ENCODE data around the gene ZNF236.
"Not testable (repeated sequence)": the region's sequence is repeated elsewhere in the genome, so short reads cannot be mapped to it uniquely, and the experiment has no call there.

The ZNF236 gene

DNA sequence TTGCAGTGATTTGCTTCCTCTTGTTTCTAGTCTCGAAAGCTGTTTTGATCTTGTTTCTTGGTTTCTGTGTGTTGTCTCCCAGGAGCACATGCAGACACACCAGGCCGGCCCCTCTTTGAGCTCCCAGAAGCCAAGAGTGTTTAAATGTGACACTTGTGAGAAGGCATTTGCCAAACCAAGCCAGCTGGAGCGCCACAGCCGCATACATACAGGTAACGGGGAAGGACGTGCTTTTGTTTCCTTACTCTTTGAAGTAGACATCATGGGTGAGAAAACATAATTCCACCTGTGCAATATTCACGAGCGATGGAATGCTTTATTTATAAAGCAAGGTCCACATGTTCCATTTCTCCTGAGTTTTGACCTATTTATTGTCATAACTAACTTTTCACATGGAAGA is 137.2 kb downstream of the ZNF236 start:
- no peak overlapping the region for H3K4me3 ChIP-seq (ENCODE audit: low read depth, low read length)

DNA sequence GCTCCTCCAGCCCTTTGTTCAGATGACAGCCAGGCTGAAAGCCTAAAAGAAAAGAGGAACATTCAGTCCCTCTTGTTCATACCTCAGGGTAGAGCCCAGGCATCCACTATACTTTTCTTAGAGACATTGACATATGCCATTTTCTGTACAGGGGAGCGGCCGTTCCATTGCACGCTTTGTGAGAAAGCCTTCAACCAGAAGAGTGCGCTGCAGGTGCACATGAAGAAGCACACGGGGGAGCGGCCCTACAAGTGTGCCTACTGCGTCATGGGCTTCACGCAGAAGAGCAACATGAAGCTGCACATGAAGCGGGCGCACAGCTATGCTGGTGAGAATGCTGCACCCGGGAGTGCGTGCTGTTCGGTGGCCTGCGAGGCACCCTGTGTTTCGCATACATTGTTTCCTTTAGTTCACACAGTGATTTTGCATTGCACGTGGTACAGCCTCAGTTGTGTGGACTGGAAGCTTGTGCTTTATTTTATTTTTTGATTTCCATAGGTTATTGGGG is 138.2 kb downstream of the ZNF236 start:
- no peak for DNase-seq (ENCODE audit: low read depth)
- no peak overlapping the region for H3K4me3 ChIP-seq (ENCODE audit: low read depth, low read length)

More for the DNA sequence above, 137.2 kb downstream of the ZNF236 start:
- no peak for DNase-seq (ENCODE audit: low read depth)

DNA sequence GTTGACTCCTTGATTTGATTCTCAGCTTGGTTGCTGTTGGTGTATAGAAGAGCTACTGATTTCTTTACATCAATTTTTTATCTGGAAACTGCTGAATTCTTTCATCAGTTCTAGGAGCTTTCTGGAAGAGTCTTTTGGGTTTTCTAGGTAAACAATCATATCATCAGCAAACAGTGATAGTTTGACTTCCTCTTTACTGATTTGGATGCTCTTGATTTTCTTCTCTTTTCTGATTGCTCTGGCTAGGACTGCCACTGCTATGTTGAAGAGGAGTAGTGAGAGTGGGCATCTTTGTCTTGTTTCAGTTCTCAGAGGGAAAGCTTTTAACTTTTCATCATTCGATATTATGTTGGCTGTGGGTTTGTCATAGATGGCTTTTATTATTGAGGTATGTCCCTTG is 140.5 kb downstream of the ZNF236 start:
- H3K4me3 ChIP-seq (ENCODE audit: low read depth, low read length) = no peak overlapping the region
- DNase-seq (ENCODE audit: low read depth) = no peak

GRCh38 chr18:76963936-76964335 is 141.6 kb downstream of the ZNF236 start:
- no peak for DNase-seq (ENCODE audit: low read depth)

GRCh38 chr18:76965555-76966151 is 143.3 kb downstream of the ZNF236 start:
- DNase-seq (ENCODE audit: low read depth); H3K4me3 ChIP-seq (ENCODE audit: low read depth, low read length): not testable (repeated sequence)

More at GRCh38 chr18:76963936-76964335, 141.6 kb downstream of the ZNF236 start:
- no peak overlapping the region for H3K4me3 ChIP-seq (ENCODE audit: low read depth, low read length)

DNA sequence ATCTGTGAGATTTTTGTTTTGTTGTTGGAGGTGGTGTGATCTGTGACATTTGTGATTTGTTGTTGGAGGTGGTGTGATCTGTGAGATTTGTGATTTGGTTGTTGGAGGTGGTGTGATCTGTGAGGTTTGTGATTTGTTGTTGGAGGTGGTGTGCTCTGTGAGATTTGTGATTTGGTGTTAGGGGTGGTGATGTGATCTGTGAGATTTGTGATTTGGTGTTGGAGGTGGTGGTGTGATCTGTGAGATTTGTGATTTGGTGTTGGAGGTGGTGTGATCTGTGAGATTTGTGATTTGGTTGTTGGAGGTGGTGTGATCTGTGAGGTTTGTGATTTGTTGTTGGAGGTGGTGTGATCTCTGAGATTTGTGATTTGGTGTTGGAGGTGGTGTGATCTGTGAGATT is 144.9 kb downstream of the ZNF236 start:
- not testable (repeated sequence) for DNase-seq (ENCODE audit: low read depth); H3K4me3 ChIP-seq (ENCODE audit: low read depth, low read length)

GRCh38 chr18:76967721-76968472 is 145.5 kb downstream of the ZNF236 start:
- no peak for DNase-seq (ENCODE audit: low read depth)
- no peak overlapping the region for H3K4me3 ChIP-seq (ENCODE audit: low read depth, low read length)

GRCh38 chr18:76970770-76971559 is 148.6 kb downstream of the ZNF236 start:
- DNase-seq (ENCODE audit: low read depth) = no peak

GRCh38 chr18:76972241-76972640 is 149.9 kb downstream of the ZNF236 start:
- no peak overlapping the region for H3K4me3 ChIP-seq (ENCODE audit: low read depth, low read length)
- DNase-seq (ENCODE audit: low read depth) = no peak

More at GRCh38 chr18:76970770-76971559, 148.6 kb downstream of the ZNF236 start:
- no peak overlapping the region for H3K4me3 ChIP-seq (ENCODE audit: low read depth, low read length)

GRCh38 chr18:76972846-76973519 is 150.6 kb downstream of the ZNF236 start:
- H3K4me3 ChIP-seq (ENCODE audit: low read depth, low read length) = no peak overlapping the region
- DNase-seq (ENCODE audit: low read depth) = no peak

DNA sequence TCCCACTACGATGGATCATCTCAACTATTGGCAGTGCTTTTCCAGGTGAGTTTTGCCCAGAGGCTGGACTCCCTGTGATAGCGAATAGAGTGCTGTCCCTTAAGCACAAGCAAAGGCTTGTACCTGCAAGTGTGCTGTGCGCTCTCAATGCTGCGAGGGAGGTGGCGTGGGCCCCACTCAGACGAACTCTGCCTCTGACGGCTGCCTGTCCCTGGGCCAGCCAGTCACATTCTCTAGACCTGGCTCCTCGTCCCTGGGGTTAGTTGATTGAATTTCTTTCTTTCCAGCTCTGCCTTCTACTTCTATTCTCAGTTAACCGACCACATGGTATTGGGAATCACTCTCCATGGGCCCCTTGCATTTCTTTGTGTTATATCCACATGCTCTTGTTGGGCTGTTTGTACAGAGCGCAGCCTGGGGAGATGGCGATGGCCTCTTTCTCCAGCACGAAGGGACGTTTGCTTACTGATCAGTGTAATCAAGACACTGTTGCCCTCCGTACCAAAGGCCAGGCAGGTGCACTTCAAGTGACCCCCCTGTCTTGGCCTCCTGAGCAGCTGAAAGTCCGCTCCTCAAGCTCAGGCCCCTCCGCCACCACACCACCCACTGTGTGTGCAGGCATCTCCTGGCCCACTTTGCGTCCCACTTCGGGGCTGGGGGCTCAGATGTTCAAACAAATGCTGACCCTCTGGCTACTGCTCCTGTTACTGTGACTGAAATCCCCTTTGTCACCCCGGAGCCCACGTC is 151.3 kb downstream of the ZNF236 start:
- no peak for DNase-seq (ENCODE audit: low read depth)
- no peak overlapping the region for H3K4me3 ChIP-seq (ENCODE audit: low read depth, low read length)

- H3K4me3 ChIP-seq (ENCODE audit: low read depth, low read length) = no peak overlapping the region
- DNase-seq (ENCODE audit: low read depth) = no peak
Observed at GRCh38 chr18:76974386-76974785, 152.0 kb downstream of the ZNF236 start.

DNA sequence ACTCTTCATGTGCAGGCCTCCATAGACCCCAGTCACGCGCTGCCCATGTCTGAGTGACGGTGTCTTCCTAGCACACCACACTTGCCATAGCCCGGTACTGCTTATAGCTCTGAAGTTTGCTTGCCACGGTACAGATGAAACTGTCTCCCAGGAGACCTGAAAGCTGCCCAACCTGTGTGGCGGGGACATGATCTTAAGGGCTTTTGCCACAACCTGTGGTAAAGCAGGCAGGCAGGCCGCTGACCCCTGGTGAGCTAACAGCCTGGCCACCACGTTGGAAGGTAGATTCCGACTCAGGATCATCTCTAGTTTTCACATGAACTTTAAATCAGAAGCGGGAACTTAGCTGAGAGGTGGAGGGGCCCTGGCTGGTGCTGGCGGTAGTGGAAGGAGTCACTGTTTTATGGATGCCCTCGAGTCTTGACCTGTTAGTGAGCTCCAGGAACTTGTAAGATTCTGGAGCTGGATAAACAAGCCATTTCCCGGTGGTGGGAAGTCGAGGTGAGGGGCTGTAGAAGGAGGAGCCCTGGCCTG is 153.3 kb downstream of the ZNF236 start:
- DNase-seq (ENCODE audit: low read depth) = no peak
- H3K4me3 ChIP-seq (ENCODE audit: low read depth, low read length) = no peak overlapping the region

DNA sequence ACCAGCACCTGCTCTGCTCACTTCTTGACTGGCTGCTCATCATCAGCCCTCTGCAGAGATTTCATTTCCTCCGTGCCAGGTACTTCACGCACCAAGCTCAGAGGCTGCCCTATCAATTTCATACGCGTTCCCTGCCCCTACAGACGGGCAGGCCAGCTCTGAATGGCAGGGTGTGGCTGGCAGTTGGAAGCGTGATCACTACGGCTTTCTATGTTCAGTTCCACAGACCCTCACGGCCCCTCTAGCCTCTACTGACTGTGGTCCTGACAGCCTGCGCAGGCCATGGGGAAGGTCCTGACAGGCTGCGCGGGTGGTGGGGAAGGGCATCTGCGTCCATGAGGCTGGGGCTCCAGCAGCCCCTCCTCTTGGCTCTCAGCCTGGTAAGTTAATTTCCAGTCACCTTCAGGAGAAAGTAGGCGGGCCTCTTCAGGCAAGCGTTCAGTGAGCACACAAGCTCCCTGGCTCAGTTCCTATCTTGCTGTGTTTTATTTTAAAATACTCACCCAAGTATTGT is 154.8 kb downstream of the ZNF236 start:
- no peak overlapping the region for H3K4me3 ChIP-seq (ENCODE audit: low read depth, low read length)
- DNase-seq (ENCODE audit: low read depth) = no peak

GRCh38 chr18:76977684-76978232 is 155.4 kb downstream of the ZNF236 start:
- no peak overlapping the region for H3K4me3 ChIP-seq (ENCODE audit: low read depth, low read length)
- no peak for DNase-seq (ENCODE audit: low read depth)

GRCh38 chr18:76978616-76979015 is 156.3 kb downstream of the ZNF236 start:
- DNase-seq (ENCODE audit: low read depth) = no peak
- no peak overlapping the region for H3K4me3 ChIP-seq (ENCODE audit: low read depth, low read length)

- H3K4me3 ChIP-seq (ENCODE audit: low read depth, low read length) = no peak overlapping the region
- DNase-seq (ENCODE audit: low read depth) = no peak
Observed at GRCh38 chr18:76979111-76979751, 156.9 kb downstream of the ZNF236 start.

GRCh38 chr18:76979906-76980305 is 157.5 kb downstream of the ZNF236 start:
- DNase-seq (ENCODE audit: low read depth) = no peak

More at GRCh38 chr18:76979906-76980305, 157.5 kb downstream of the ZNF236 start:
- H3K4me3 ChIP-seq (ENCODE audit: low read depth, low read length) = no peak overlapping the region
